Hepatocyte (in vitro differentiated cells): ENCODE measurements around the gene HMOX1. TPM values are rescaled to one million over a fixed set of nuclear protein-coding genes. Genes with fewer than 3 reads are reported as not detected.

Experiments used
- DNase-seq: peaks from one replicate; pipeline ENCODE4 v3.0.0-alpha.2; 2016; ENCODE audit warnings: low spot score
- H2AFZ ChIP-seq: fragments of 200-600 bp; sonication (generic); 2 replicates; pipeline ENCODE4 v1.6.0; 2016; ENCODE audit warnings: antibody characterized with exemption, mild to moderate bottlenecking
- H3K27ac ChIP-seq: fragments of 200-600 bp; sonication (generic); 2 replicates; pipeline ENCODE4 v1.5.1; 2016; ENCODE audit warnings: mild to moderate bottlenecking
- H3K27me3 ChIP-seq: fragments of 200-600 bp; sonication (generic); 2 replicates; pipeline ENCODE4 v1.6.1; 2016
- H3K36me3 ChIP-seq: fragments of 200-600 bp; sonication (generic); replicated peaks from 2 replicates; pipeline ENCODE4 v1.5.1; 2016; ENCODE audit warnings: low read depth; ENCODE audit not compliant: insufficient read depth
- H3K4me1 ChIP-seq: fragments of 200-600 bp; sonication (generic); 2 replicates; pipeline ENCODE4 v1.5.1; 2016; ENCODE audit warnings: mild to moderate bottlenecking, moderate library complexity; ENCODE audit not compliant: insufficient read depth
- H3K4me2 ChIP-seq: fragments of 200-600 bp; sonication (generic); 2 replicates; pipeline ENCODE4 v1.6.0; 2016
- H3K4me3 ChIP-seq: fragments of 200-600 bp; sonication (generic); 2 replicates; pipeline ENCODE4 v1.5.1; 2016; ENCODE audit warnings: mild to moderate bottlenecking
- H3K79me2 ChIP-seq: fragments of 200-600 bp; sonication (generic); 2 replicates; pipeline ENCODE4 v1.6.0; 2017; ENCODE audit warnings: mild to moderate bottlenecking
- H3K9me2 ChIP-seq: fragments of 200-600 bp; sonication (generic); replicated peaks from 2 replicates; pipeline ENCODE4 v1.6.0; 2017; ENCODE audit warnings: mild to moderate bottlenecking; ENCODE audit not compliant: insufficient read depth
- H3K9me3 ChIP-seq: fragments of 200-600 bp; sonication (generic); 2 replicates; pipeline ENCODE4 v1.5.1; 2016; ENCODE audit warnings: low read depth, mild to moderate bottlenecking
- H4K20me1 ChIP-seq: fragments of 200-600 bp; sonication (generic); 2 replicates; pipeline ENCODE4 v1.6.0; 2016; ENCODE audit warnings: mild to moderate bottlenecking; ENCODE audit not compliant: insufficient read depth, poor library complexity, severe bottlenecking
- EZH2 ChIP-seq: fragments of 200-600 bp; sonication (generic); IDR thresholded peaks from 2 replicates; pipeline ENCODE4 v1.6.1; 2016; ENCODE audit warnings: antibody characterized with exemption, mild to moderate bottlenecking, borderline replicate concordance
- EZH2phosphoT487 ChIP-seq: fragments of 200-600 bp; sonication (generic); IDR thresholded peaks from one replicate; pipeline ENCODE4 v1.6.1; 2018; ENCODE audit warnings: antibody characterized with exemption, mild to moderate bottlenecking, low read depth, moderate library complexity; ENCODE audit not compliant: unreplicated experiment, severe bottlenecking
- WGBS: methylation state at CpG from one replicate; pipeline ENCODE4 v1.1.6; 2016; ENCODE audit warnings: low lambda C conversion rate; ENCODE audit errors: missing lambda C conversion rate; 5-methylcytosine and 5-hydroxymethylcytosine counted together
- polyA plus RNA-seq: library from polyadenylated mRNA; unstranded; fragments of >200 nt; fragmentation: Nextera tagmentation; extraction: Ambion mirVana; gene quantifications from 2 replicates; pipeline ENCODE4 v1.2.1, GENCODE V29; 2016
- total RNA-seq: library from RNA; depleted of rRNA; stranded (reverse); fragments of >200 nt; gene quantifications from 2 replicates; pipeline ENCODE4 v1.2.3, GENCODE V29; 2014
- TF ChIP-seq, protein P1 (sequence below): fragments of 200-600 bp; sonication (generic); IDR thresholded peaks from 2 replicates; pipeline ENCODE4 v1.5.1; 2016; ENCODE audit warnings: antibody characterized with exemption, mild to moderate bottlenecking; ENCODE audit not compliant: poor library complexity

HMOX1 gene
- total RNA-seq (34.8 and 43.8 TPM in 2 replicates), polyA plus RNA-seq (51.0 and 58.6 TPM in 2 replicates)

GRCh38 chr22:35380537-35381423 lies at the start of gene HMOX1:
HMOX1 (plus strand) TSS chr22:35381096; CDS start chr22:35381174, 78 bp downstream.
- no peaks in the 10 kb centered on the region for H3K36me3 ChIP-seq
- H3K4me1 ChIP-seq: peaks cover 52% of the 10 kb centered on the region
- TF ChIP-seq, protein P1, sequence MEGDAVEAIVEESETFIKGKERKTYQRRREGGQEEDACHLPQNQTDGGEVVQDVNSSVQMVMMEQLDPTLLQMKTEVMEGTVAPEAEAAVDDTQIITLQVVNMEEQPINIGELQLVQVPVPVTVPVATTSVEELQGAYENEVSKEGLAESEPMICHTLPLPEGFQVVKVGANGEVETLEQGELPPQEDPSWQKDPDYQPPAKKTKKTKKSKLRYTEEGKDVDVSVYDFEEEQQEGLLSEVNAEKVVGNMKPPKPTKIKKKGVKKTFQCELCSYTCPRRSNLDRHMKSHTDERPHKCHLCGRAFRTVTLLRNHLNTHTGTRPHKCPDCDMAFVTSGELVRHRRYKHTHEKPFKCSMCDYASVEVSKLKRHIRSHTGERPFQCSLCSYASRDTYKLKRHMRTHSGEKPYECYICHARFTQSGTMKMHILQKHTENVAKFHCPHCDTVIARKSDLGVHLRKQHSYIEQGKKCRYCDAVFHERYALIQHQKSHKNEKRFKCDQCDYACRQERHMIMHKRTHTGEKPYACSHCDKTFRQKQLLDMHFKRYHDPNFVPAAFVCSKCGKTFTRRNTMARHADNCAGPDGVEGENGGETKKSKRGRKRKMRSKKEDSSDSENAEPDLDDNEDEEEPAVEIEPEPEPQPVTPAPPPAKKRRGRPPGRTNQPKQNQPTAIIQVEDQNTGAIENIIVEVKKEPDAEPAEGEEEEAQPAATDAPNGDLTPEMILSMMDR: peak; percentile 35
- TF ChIP-seq EZH2 (no peak), EZH2phosphoT487 (no peak)
- no peaks in the 10 kb centered on the region for H3K9me2 ChIP-seq
- peak; percentile 96 for DNase-seq
- H3K79me2 ChIP-seq: peaks cover 20% of the 10 kb centered on the region
- H3K4me2 ChIP-seq: peak within 1 kb of the TSS; percentile 86
- WGBS: 4% methylated on average over 38 of the region's 47 CpGs
- no peaks in the 10 kb centered on the region for H3K9me3 ChIP-seq
- H4K20me1 ChIP-seq: no peaks in the 10 kb centered on the region
- peak within 1 kb of the TSS; percentile 62 for H3K4me3 ChIP-seq
- H3K27me3 ChIP-seq: no peaks in the 10 kb centered on the region
- peak within 1 kb of the TSS; percentile 78 for H3K27ac ChIP-seq
- peak within 1 kb of the TSS; percentile 69 for H2AFZ ChIP-seq

GRCh38 chr22:35332278-35332677 lies 48.6 kb upstream of the HMOX1 start:
- H3K36me3 ChIP-seq: no peaks in the 10 kb centered on the region
- DNase-seq: no peak
- no peaks in the 10 kb centered on the region for H3K27me3 ChIP-seq
- H3K27ac ChIP-seq: no peak overlapping the region
- H3K9me2 ChIP-seq: no peaks in the 10 kb centered on the region
- H3K4me3 ChIP-seq: no peak overlapping the region
- H3K4me2 ChIP-seq: no peak overlapping the region
- H3K79me2 ChIP-seq: no peaks in the 10 kb centered on the region
- H2AFZ ChIP-seq: no peak overlapping the region
- H4K20me1 ChIP-seq: no peaks in the 10 kb centered on the region
- no peaks in the 10 kb centered on the region for H3K9me3 ChIP-seq
- TF ChIP-seq EZH2 (no peak), EZH2phosphoT487 (no peak)
- TF ChIP-seq, protein P1: no peak
- H3K4me1 ChIP-seq: no peaks in the 10 kb centered on the region
- WGBS: 90% methylated on average over 6 of the region's 6 CpGs

DNA sequence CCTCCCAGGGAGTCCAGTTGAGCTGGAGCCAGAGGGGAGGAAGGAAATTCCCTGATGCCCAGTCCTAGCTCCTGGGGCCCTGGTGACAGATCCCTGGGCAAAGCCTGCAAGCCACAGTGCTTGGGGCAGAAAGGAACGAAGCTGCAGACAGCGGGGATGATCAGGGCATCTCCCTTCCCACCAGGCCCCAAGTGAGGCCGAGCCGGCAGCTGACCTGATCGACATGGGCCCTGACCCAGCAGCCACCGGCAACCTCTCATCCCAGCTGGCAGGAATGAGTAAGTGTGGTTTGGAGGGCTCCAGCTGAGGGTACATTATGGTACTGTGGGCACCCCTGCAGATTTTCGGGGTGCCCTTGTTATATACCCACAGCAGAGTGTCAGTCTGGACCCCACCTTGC lies 47.7 kb upstream of the HMOX1 start:
- no peaks in the 10 kb centered on the region for H3K36me3 ChIP-seq
- no peak overlapping the region for H2AFZ ChIP-seq
- H3K4me2 ChIP-seq: no peak overlapping the region
- H3K79me2 ChIP-seq: no peaks in the 10 kb centered on the region
- no peaks in the 10 kb centered on the region for H3K27me3 ChIP-seq
- no peak overlapping the region for H3K4me3 ChIP-seq
- WGBS: 95% methylated on average over 7 of the region's 7 CpGs
- H3K9me2 ChIP-seq: no peaks in the 10 kb centered on the region
- no peaks in the 10 kb centered on the region for H4K20me1 ChIP-seq
- TF ChIP-seq, protein P1: no peak
- no peak for TF ChIP-seq EZH2phosphoT487
- no peak for TF ChIP-seq EZH2
- H3K4me1 ChIP-seq: no peaks in the 10 kb centered on the region
- no peak for DNase-seq
- no peak overlapping the region for H3K27ac ChIP-seq
- H3K9me3 ChIP-seq: no peaks in the 10 kb centered on the region
